IMR-90 (cell line): Measurements from ENCODE around the gene GPX5. TPM values are rescaled to one million over a fixed set of nuclear protein-coding genes. Genes with fewer than 3 reads are reported as not detected.
A peak's percentile ranks its signal among the peaks of the same experiment; 100 is the strongest.

Experiments
- ATAC-seq: fragments of 200-7000 bp; cut with Tn5 transposase; 2 replicates; pipeline ENCODE4 v1.9.1; 2020; ENCODE audit warnings: low read depth, mild to moderate bottlenecking, moderate library complexity
- BruUV-seq: library from RNA; stranded (reverse); fragments of 400-500 nt; replicated peaks from 2 replicates; lab custom pipeline; 2021; lab: Mats Ljungman, UMichigan
- CTCF ChIA-PET: fragments of 300-600 bp; formaldehyde crosslinking; extraction: SDS; loops from one replicate; lab custom pipeline; 2021; ENCODE audit warnings: antibody characterized with exemption; lab: Yijun Ruan, JAX
- POLR2A ChIA-PET: fragments of 300-600 bp; sonication (Branson Sonifier 250); formaldehyde crosslinking; loops from one replicate; lab custom pipeline; 2022; ENCODE audit warnings: antibody characterized with exemption; ENCODE audit not compliant: unreplicated experiment; lab: Charles Lee
- DNase-seq: peaks from one replicate; pipeline ENCODE4 v3.0.0; 2013
- H2AFZ ChIP-seq: replicated peaks from 2 replicates; pipeline ENCODE3; 2013; ENCODE audit warnings: low read length, mild to moderate bottlenecking; ENCODE audit not compliant: poor library complexity
- H2AK5ac ChIP-seq: 2 replicates; pipeline ENCODE4 v1.6.1; 2013; ENCODE audit warnings: low read depth, low read length, inconsistent platforms
- H2AK9ac ChIP-seq: replicated peaks from 2 replicates; pipeline ENCODE3; 2013; ENCODE audit warnings: mild to moderate bottlenecking, low read depth, low read length, moderate library complexity; ENCODE audit not compliant: poor library complexity
- H2BK120ac ChIP-seq: 2 replicates; pipeline ENCODE4 v1.6.1; 2013; ENCODE audit warnings: low read depth, low read length, inconsistent platforms
- H2BK15ac ChIP-seq: 3 replicates; pipeline ENCODE4 v1.6.1; 2013; ENCODE audit warnings: low read depth, low read length, inconsistent platforms
- H2BK20ac ChIP-seq: 2 replicates; pipeline ENCODE4 v1.6.1; 2013; ENCODE audit warnings: low read depth, mild to moderate bottlenecking, inconsistent platforms, low read length, moderate library complexity
- H2BK5ac ChIP-seq: 2 replicates; pipeline ENCODE4 v1.6.1; 2013; ENCODE audit warnings: mild to moderate bottlenecking, low read depth, low read length, inconsistent platforms; ENCODE audit not compliant: poor library complexity, severe bottlenecking
- H3K14ac ChIP-seq: replicated peaks from 2 replicates; pipeline ENCODE4 v1.6.1; 2013; ENCODE audit warnings: low read depth, low read length, inconsistent platforms
- H3K18ac ChIP-seq: 2 replicates; pipeline ENCODE4 v1.6.1; 2013; ENCODE audit warnings: low read depth, low read length, control low read depth
- H3K23ac ChIP-seq: 2 replicates; pipeline ENCODE4 v1.6.1; 2013; ENCODE audit warnings: low read depth, low read length, inconsistent platforms
- H3K27ac ChIP-seq: 2 replicates; pipeline ENCODE4 v1.5.1; 2013; ENCODE audit warnings: mild to moderate bottlenecking, control low read depth, low read length; ENCODE audit not compliant: insufficient read depth
- H3K27me3 ChIP-seq: 2 replicates; pipeline ENCODE4 v1.6.1; 2013; ENCODE audit warnings: low read length; ENCODE audit not compliant: control insufficient read depth, insufficient read depth
- H3K36me3 ChIP-seq: 2 replicates; pipeline ENCODE4 v1.6.1; 2013; ENCODE audit warnings: low read length, mixed read lengths; ENCODE audit not compliant: control insufficient read depth, insufficient read depth
- H3K4ac ChIP-seq: 2 replicates; pipeline ENCODE4 v1.6.1; 2013; ENCODE audit warnings: low read depth, low read length, inconsistent platforms
- H3K4me1 ChIP-seq: 2 replicates; pipeline ENCODE4 v1.6.1; 2013; ENCODE audit warnings: low read length, mixed read lengths; ENCODE audit not compliant: control insufficient read depth, insufficient read depth
- H3K4me2 ChIP-seq: 2 replicates; pipeline ENCODE4 v1.6.1; 2013; ENCODE audit warnings: low read depth, mild to moderate bottlenecking, control low read depth, low read length, moderate library complexity
- H3K4me3 ChIP-seq: 2 replicates; pipeline ENCODE4 v1.5.1; 2013; ENCODE audit warnings: low read depth, mild to moderate bottlenecking, control low read depth, low read length, moderate library complexity; ENCODE audit not compliant: insufficient read depth
- H3K56ac ChIP-seq: 2 replicates; pipeline ENCODE4 v1.6.1; 2013; ENCODE audit warnings: low read length, inconsistent platforms; ENCODE audit not compliant: insufficient read depth; ENCODE audit errors: extremely low read depth
- H3K79me1 ChIP-seq, 2 experiments: 2 replicates each; pipeline ENCODE4 v1.6.1; 2013; ENCODE audit warnings: low read length in 2 of 2, inconsistent platforms in 1 of 2, low read depth in 1 of 2
- H3K9ac ChIP-seq: 2 replicates; pipeline ENCODE4 v1.6.1; 2013; ENCODE audit warnings: low read depth, low read length, control low read depth
- H3K9me1 ChIP-seq: 2 replicates; pipeline ENCODE4 v1.6.1; 2013; ENCODE audit warnings: low read length, inconsistent platforms; ENCODE audit not compliant: insufficient read depth
- H3K9me3 ChIP-seq: 2 replicates; pipeline ENCODE4 v1.6.1; 2013; ENCODE audit warnings: low read length; ENCODE audit not compliant: control insufficient read depth, insufficient read depth
- H4K20me1 ChIP-seq: 2 replicates; pipeline ENCODE4 v1.6.1; 2013; ENCODE audit warnings: low read length, inconsistent platforms; ENCODE audit not compliant: insufficient read depth
- H4K5ac ChIP-seq: 2 replicates; pipeline ENCODE4 v1.6.1; 2013; ENCODE audit warnings: mild to moderate bottlenecking, low read depth, low read length, control low read depth
- H4K8ac ChIP-seq, 2 experiments: 2 replicates each; pipeline ENCODE4 v1.6.1; 2013; ENCODE audit warnings: low read depth in 2 of 2, low read length in 2 of 2, control low read depth in 1 of 2, inconsistent platforms in 1 of 2
- H4K91ac ChIP-seq: 2 replicates; pipeline ENCODE4 v1.6.1; 2013; ENCODE audit warnings: low read depth, low read length, inconsistent platforms; ENCODE audit not compliant: insufficient read depth
- BHLHE40 ChIP-seq: fragments of 150-350 bp; IDR thresholded peaks from 2 replicates; pipeline ENCODE4 v1.6.1; 2016; ENCODE audit warnings: mild to moderate bottlenecking, low read depth, low read length
- CEBPB ChIP-seq: IDR thresholded peaks from 2 replicates; pipeline ENCODE4 v1.6.1; 2012; ENCODE audit warnings: low read depth, low read length, improper control_type of control experiment
- CTCF ChIP-seq: conservative IDR thresholded peaks from 2 replicates; pipeline ENCODE4 v1.5.1; 2012; ENCODE audit warnings: mild to moderate bottlenecking, low read depth, low read length, improper control_type of control experiment
- ELK1 ChIP-seq: fragments of 150-350 bp; IDR thresholded peaks from 2 replicates; pipeline ENCODE4 v1.6.1; 2016; ENCODE audit warnings: low read depth, mild to moderate bottlenecking, low read length, moderate library complexity, borderline replicate concordance
- MAZ ChIP-seq: IDR thresholded peaks from 2 replicates; pipeline ENCODE4 v1.6.1; 2012; ENCODE audit warnings: low read depth, mild to moderate bottlenecking, low read length, improper control_type of control experiment, moderate library complexity, borderline replicate concordance
- NFE2L2 ChIP-seq: fragments of 150-350 bp; IDR thresholded peaks from 2 replicates; pipeline ENCODE4 v1.6.1; 2016; ENCODE audit warnings: low read depth, mild to moderate bottlenecking, low read length
- POLR2A ChIP-seq: IDR thresholded peaks from 2 replicates; pipeline ENCODE4 v1.6.1; 2012; ENCODE audit warnings: mild to moderate bottlenecking, low read depth, low read length
- RCOR1 ChIP-seq: IDR thresholded peaks from 2 replicates; pipeline ENCODE4 v1.6.1; 2012; ENCODE audit warnings: mild to moderate bottlenecking, low read length, improper control_type of control experiment; ENCODE audit not compliant: insufficient replicate concordance
- SMC3 ChIP-seq: fragments of 150-350 bp; IDR thresholded peaks from 2 replicates; pipeline ENCODE4 v1.6.1; 2016; ENCODE audit warnings: low read depth, mild to moderate bottlenecking, antibody characterized with exemption, low read length, moderate library complexity
- USF2 ChIP-seq: fragments of 150-350 bp; IDR thresholded peaks from 2 replicates; pipeline ENCODE4 v1.6.1; 2017; ENCODE audit warnings: mild to moderate bottlenecking, antibody characterized with exemption, low read length, low read depth
- WGBS, 2 experiments: methylation state at CpG; one replicate each; pipeline versions ENCODE4 v1.1.5 to v1.1.7; 2013; ENCODE audit warnings: missing lambda C conversion rate in 2 of 2; ENCODE audit not compliant: insufficient read length in 1 of 2; ENCODE audit errors: extremely low coverage in 2 of 2; 5-methylcytosine and 5-hydroxymethylcytosine counted together
- dilution Hi-C: fragments of 300-500 bp; cut with HindIII; formaldehyde crosslinking; loops from one replicate; pipeline ENCODE4 v1.14.3; 2018; ENCODE audit warnings: low sequenced_read_pairs; ENCODE audit not compliant: unreplicated experiment
- in situ Hi-C: fragments of 300-500 bp; cut with MboI; formaldehyde crosslinking; loops from 3 replicates; pipeline ENCODE4 v1.14.3; 2019; ENCODE audit warnings: low sequenced_read_pairs, inconsistent platforms, mixed read lengths
- intact Hi-C: fragments of 100-400 bp; cut with micrococcal nuclease; formaldehyde crosslinking; loops from 2 replicates; pipeline ENCODE4 v1.10.0; 2022
- polyA plus RNA-seq, 3 experiments: library from polyadenylated mRNA; depleted of rRNA; stranded (reverse); fragments of >200 nt; gene quantifications; 2 replicates each; pipeline ENCODE4 v1.2.3, GENCODE V29; 2012; ENCODE audit warnings: low replicate concordance in 1 of 3
- total RNA-seq: library from RNA; depleted of rRNA; stranded (reverse); fragments of >200 nt; gene quantifications from 2 replicates; pipeline ENCODE4 v1.2.3, GENCODE V29; 2012

The GPX5 gene
- total and polyA plus RNA-seq, 2 of the 4 experiments (the other 2 are of a cell fraction): not detected

GRCh38 chr6:28553384-28553985 lies 27.8 kb downstream of the GPX5 start (continued):
- TF ChIP-seq USF2: no peak

GRCh38 chr6:28553986-28554881 lies 28.6 kb downstream of the GPX5 start:
- BruUV-seq: no TSS peak
- Histone ChIP-seq H3K27ac (no peak overlapping the region), H3K27me3 (peaks cover 4% of the 10 kb centered on the region; the same call in 1 of the 2 replicates), H2BK5ac (no peak overlapping the region), H4K5ac (no peak overlapping the region), H2AK9ac (no peak overlapping the region), H3K36me3 (no peaks in the 10 kb centered on the region), H3K56ac (no peak overlapping the region), H3K79me1 (no peaks in the 10 kb centered on the region), H3K4ac (no peak overlapping the region), H3K9me1 (no peaks in the 10 kb centered on the region), H2BK20ac (no peak overlapping the region), H3K9ac (no peak overlapping the region), H2BK15ac (no peak overlapping the region), H3K4me2 (peak overlapping the region; percentile 28), H3K9me3 (no peaks in the 10 kb centered on the region), H3K4me3 (no peak overlapping the region), H3K18ac (no peak overlapping the region), H4K8ac (no peak overlapping the region), H3K4me1 (no peaks in the 10 kb centered on the region), H2AK5ac (no peak overlapping the region), H4K91ac (no peak overlapping the region), H3K14ac (no peak overlapping the region), H4K20me1 (no peaks in the 10 kb centered on the region), H3K23ac (no peak overlapping the region), H2AFZ (no peak overlapping the region), H2BK120ac (no peak overlapping the region)
- CTCF ChIA-PET: no interaction called here
- dilution Hi-C loops: no loop called here
- WGBS, 2 experiments: 9% methylated on average over 14 of the region's 25 CpGs; no CpG with 5 or more reads in 1 of the 2 experiments
- intact Hi-C loops: no loop called here
- in situ Hi-C loops: no loop called here
- POLR2A ChIA-PET: no interaction called here
- ATAC-seq (no peak), DNase-seq (no peak)
- TF ChIP-seq POLR2A (no peak), CEBPB (no peak), CTCF (no peak), ELK1 (no peak), RCOR1 (no peak), NFE2L2 (no peak), BHLHE40 (no peak), MAZ (no peak), SMC3 (no peak)
